Stimulated activated CD4-positive, alpha-beta T cell treated with anti-CD3 and anti-CD28 coated beads, Interleukin-12 subunit alpha, Interleukin-12 subunit beta, amount 100 ng/mL, for 4 hours (primary cell): ENCODE data around the gene NRXN3.

Source experiments
- DNase-seq: peaks from one replicate; pipeline ENCODE4 v3.0.0-alpha.2; 2020

The NRXN3 gene

DNA sequence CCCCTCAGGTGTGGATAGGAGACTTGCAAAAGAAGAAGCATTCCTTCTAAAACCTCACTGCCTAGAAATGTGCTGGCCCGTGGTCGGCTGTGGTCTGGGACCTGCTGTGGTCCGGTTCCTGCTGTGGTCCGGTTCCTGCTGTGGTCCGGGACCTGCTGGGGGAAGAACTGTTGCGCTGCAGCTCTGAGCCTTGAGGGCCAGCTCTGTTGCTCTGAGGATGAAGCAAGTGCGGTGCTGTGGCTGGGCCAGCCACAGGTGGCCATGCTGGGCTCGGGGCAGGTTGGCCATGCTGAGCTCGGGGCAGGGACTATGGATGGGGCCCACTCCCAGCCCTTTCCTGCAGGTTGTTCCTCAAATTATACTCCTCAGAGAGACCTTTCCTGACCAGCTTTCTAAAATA lies 5.2 kb downstream of the NRXN3 start:
- DNase-seq, result no peak

GRCh38 chr14:78178071-78178470 lies 7.9 kb downstream of the NRXN3 start:
- DNase-seq, result no peak

- DNase-seq, result no peak
Measured at GRCh38 chr14:78178971-78179370, 8.8 kb downstream of the NRXN3 start.

DNA sequence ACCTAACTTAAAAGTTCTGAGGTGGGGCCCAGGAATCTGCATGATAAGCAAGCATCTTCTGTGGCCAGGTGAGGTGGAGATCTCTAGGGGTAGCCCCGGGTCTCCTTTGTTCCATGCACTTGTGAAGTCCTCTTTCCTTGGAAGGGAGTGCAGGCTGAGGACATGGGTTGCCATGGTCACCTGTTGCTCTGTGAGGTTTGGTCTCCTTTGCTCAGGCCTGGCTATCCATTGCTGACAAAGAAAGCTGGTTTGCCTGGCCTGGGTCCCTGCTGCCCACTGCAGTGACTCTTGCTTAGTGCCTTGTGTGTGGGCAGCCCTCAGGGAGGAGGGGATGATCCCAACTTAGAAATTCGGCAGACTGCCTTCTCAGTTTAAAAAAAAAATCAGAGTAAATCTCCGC lies 11.1 kb downstream of the NRXN3 start:
- no peak for DNase-seq

DNA sequence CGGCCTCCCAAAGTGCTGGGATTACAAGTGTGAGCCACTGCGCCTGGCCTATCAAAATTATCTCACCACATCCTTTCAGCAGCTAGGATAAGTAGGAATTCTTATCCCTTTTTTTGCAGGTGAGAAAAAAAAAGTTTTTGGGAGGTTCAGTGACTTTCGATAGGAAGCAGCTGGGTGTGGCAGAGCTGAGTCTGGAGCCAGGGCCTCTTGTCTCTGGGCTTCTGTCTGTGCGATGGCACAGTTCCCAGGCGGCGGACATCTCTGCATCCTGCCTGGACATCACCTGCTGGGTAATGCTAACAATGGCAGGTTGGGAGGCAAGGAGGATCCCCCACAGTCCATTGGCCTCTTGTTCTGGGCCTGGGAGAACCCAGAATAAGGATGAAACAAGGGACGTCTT lies 12.5 kb downstream of the NRXN3 start:
- DNase-seq, result no peak

- DNase-seq, result no peak
Measured at GRCh38 chr14:78184157-78184556, 14.0 kb downstream of the NRXN3 start.

DNA sequence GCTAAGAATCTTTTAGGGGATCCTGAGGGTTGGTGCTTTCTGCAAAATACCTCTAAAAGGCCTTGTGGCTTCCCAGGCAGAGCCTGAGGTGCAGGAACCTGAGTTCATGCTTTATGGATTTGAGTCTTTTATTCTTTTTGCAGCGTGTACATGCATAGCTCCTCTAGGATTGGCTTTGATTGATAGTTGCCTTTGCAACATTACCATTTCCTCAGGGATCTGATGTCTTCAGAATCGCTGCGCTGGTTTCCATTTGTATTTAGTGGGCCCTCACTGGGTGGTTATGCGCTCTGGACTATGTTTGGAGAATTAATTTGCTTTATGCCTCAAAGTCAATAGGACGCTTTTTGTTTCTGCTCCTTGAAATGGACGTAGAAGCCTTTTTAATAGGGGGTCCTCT lies 16.1 kb downstream of the NRXN3 start:
- no peak for DNase-seq

DNA sequence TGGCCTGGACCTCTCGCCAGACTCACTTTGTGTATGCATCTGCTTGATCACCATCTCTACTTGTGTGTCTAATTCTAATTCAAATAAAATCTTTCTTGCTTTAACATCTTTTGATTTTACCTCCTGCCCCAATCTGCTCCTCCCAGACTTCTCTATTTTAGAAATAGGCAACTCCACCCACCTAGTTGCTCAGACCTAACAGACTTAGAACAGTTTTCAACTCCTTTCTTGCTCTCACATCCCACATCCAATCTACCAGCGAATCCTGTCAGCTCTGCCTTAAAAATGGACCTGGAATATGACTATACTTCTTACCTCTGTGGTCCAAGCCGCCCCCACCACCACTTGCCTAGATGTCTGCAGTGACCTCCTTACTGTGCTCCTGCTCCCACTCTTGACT lies 18.7 kb downstream of the NRXN3 start:
- DNase-seq, result no peak

DNA sequence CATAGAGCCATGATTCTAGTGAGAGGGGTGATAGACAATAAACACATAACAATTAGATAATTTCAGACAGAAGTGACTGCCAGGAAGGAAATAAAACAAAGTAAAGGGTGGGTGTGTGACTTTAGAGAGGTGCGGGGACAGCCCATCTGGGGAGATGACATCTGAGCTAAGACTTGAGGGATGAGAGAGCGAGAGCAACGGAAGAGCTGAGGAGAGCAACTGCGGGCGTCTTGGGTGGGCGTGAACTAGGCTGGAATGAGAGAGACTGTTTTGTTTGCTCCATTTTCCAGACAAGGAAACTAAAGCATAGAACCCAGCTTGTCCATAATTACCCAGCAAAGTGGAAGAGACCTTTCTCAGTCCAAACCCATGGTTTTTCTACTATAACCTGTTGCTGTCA lies 25.3 kb downstream of the NRXN3 start:
- DNase-seq, result no peak

GRCh38 chr14:78196323-78196722 lies 26.1 kb downstream of the NRXN3 start:
- no peak for DNase-seq

DNA sequence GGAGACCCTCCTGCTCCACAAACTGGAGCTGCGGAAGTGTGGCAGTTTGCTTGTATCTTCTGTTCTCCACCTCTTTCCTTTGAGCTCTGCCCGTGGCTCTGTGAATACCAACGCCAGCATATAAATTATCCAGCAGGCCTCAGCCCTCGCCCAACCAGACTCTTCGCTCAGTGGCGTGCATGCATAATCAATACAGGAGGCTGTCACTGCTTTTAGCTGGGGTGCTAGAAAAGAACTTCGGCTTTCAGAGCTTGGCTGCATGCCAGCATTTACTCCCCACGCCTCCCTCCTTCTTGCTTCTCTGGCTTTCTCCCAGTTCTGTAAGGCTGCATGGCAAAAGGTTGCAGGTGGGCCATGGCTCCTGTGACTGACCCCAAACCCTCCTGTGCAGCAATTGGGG lies 26.9 kb downstream of the NRXN3 start:
- no peak for DNase-seq

GRCh38 chr14:78202163-78202562 lies 32.0 kb downstream of the NRXN3 start:
- DNase-seq, result no peak

DNA sequence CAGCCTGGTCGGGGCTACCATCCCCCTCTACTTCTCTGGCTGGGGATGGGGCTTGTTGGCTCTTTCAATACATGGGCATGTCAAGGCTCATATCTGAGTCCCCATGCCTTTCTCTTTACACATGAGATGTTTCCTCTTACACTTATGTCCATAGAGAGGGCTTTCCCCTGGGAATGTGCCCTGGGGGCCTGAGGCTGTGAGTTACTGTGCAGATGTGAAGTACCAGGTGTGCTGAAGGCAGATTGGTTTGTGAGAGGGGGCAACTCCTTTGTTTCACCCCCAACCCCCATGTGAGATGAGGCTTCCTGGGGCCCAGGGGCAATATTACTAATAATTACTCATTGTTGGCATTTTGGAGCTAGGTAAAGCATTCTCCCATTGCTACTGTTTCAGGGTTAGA lies 32.8 kb downstream of the NRXN3 start:
- DNase-seq, result no peak

DNA sequence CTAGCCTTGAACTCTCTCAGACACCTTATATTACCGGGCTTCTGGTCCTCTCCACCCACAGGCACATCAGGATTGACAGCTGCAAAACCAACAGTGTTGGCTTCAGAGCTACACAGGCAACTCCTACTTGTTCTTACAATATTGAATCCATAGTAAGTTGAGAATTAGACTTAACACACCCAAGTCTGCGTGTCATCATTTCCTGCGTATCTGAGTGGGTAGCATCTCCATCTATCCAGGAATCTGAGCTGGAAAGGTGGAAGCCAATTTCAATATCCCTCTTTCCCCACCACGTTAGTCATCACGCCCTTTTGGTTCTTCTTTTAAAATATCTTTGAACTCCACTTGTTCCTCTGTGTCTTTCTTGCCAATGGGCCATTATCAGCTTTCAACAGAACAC lies 37.2 kb downstream of the NRXN3 start:
- no peak for DNase-seq

DNA sequence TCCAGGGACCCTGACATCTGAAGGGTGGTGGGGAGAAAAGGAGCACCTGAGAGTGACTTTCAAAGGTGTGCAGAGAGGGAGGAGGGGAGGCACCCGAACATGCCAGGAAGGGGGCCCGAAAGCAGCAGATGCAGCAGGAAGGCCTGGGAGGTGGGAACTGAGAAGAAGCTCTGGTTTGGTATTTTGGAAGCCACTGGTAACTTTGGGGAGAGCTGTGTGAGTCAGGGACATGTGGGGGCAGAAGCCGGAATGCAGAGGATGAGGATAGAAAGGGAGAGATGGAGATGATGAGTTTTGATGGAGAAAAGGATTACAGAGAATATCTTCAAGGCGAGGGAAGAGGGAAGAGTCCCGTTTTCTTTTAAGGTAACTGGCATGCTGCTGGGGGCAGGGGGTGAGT lies 50.1 kb downstream of the NRXN3 start:
- no peak for DNase-seq

DNA sequence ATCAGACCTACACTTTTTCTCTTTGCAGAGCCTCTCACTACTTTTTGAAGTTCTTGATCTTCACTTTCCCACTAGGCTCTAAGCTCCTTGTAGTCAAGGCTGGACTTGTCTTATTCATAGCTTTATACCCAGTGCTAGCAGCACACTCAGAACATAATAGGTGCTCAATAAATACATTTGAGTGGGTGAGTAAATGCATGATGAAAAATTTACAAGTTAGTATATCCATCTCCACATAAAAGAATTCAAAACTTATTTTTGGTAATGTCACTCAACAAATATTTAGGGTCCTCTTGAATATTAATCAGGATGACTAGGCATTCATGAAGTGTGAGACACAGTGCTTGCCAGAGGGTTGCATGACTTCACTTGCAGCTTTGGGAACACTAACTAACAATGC lies 52.6 kb downstream of the NRXN3 start:
- no peak for DNase-seq

DNA sequence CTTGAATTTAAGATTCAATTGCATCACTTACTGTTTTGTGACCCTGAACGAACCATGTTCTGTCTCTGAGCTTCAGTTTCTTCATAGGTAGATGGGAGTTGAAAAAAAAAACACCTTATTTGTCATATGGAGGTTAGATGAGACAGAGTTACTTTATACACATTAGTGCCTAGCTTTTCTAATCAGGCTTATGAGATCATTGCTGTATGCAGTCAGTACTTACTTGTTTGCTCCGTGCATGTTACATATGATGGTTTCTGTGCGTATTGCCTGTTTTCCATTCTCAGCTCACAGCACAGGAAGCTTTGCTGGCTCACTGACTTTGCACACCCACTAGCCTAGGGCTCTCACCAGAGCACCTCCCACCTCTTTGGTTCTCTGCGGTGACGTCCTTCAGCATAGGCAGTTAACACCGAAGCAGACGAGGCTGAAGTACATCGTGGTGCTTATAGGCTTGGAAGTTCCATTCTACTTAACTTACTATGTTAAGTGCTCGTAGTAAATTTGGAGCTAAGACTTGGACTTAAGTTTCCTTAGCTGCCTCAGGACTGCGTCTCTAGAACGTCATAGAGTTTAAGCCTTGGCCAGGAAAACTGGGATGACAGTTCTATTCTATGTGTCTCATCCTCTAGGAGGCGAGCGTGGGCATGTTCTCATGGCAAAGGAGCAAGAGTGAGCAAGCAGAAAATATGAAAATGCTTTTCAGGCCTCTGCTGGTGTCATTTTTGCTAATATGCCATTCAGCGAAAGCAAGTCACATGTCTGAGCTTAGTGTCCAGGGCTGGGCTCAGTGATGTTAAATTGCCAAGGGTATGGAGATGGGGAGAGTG lies 57.3 kb downstream of the NRXN3 start:
- DNase-seq, result no peak

GRCh38 chr14:78228702-78229327 lies 58.6 kb downstream of the NRXN3 start:
- DNase-seq, result no peak

DNA sequence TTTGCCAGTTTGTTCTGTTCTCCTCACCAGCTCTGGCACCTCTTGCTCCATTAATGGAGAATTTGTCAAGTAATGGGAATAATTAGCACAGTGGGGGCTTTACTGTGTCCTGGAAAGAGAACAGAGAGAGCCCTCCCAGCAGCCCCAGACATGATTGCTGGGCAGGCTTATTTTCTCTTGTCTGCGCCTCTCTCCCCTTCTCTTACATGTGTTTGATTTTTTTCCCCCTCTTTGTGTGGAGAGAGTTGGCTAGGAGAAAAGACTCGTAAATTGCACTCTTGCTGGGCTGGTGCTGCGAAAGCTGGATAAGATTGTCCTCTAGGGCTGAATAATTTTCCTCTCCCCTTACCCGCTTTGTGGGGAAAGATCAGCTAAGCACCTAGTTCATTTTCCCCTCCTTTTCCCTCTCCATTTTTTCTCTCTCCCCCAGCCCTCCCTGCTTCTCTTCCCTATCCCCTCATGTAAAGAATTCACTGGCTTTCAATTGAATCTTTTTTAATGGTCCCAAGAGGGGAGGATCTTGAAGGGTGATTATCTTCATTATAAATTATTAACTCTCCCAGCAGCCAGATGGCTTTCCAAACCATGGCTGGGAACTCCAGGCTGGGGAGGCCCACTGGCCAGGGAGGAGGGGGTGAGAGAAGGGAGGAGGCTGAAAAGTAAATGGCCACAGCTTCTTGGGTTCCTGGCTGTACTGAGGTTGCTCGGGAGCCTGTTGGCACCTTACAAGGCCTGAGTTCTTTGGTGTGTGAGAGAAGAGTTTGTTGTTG lies 62.2 kb downstream of the NRXN3 start:
- no peak for DNase-seq

DNA sequence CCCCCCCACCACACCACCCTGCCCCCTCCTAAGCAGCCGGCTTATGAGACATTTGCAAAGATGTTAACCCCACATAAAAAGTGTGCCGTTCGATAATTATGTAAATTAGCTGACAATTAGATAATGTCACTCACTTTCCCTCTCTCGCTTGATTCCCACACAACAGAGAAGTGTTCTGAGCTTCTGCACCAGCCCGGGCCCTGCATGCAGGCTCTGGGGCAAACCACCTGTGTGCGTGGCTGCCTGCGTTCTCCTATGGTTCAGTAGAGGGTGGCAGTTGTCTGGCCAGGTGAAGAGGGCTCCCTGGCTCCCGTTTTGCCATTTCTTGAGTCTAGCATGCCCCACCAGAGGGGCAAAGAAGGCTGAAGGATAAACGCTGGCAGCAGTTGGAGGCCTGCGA lies 68.0 kb downstream of the NRXN3 start:
- DNase-seq, result no peak

GRCh38 chr14:78240567-78240966 lies 70.4 kb downstream of the NRXN3 start:
- no peak for DNase-seq

DNA sequence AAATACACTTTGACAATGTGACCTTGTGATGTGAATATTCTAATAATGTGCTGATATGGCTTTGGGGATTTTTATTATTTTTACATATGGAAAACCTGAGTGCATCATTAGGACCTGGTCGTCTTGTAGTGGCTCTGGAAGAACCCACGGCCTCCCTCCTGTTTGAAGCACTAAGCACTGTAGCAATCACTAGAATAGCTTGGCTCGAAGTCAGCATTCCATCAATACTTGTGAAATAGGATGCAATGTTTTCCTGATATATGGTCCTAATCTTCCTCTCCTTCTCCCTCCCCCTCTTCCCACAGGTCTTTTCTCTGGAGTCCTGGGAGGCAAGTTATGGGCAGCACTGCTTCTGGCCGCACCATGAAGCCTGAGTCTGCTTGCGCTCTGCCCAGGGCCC lies 71.9 kb downstream of the NRXN3 start:
- DNase-seq, result no peak

GRCh38 chr14:78243187-78243586 lies 73.0 kb downstream of the NRXN3 start:
- no peak for DNase-seq

DNA sequence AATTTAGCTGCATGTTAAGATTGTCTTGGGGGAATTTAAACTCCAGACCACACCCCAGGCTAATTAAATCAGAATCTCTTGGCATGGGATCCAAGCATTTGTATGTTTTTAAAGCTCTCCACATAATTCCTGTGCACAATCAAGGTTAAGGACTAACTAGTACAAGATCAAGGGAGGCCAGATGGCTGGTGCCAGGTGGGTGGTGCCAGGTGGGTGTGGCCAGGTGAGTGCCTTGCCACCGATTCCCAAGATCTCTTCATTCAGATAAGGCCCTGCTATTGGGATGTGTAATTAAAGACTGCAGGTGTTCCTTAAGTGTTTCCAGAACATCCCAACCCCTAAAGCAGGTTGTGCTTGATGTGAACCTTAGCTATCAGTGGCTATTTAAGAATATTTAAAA lies 75.1 kb downstream of the NRXN3 start:
- no peak for DNase-seq
